Thymus (tissue), 11 donors: Measurements from ENCODE around the gene KRTAP5-5. TPM values are rescaled to one million over a fixed set of nuclear protein-coding genes. Genes with fewer than 3 reads are reported as not detected.

Source experiments
- DNase-seq, 9 donors: peaks; one replicate each; pipeline ENCODE4 v3.0.0-alpha.2; 2013; ENCODE audit warnings: low spot score in 9 of 9, low read depth in 6 of 9, missing footprints in 1 of 9
- H3K27ac ChIP-seq, 2 donors: one replicate each; pipeline ENCODE4 v1.5.1; 2013; ENCODE audit warnings: control low read depth in 1 of 2, low read depth in 1 of 2, low read length in 1 of 2, mild to moderate bottlenecking in 1 of 2, moderate library complexity in 1 of 2
- H3K27me3 ChIP-seq, 2 donors: one replicate each; pipeline ENCODE4 v1.5.1; 2013; ENCODE audit warnings: low read length in 1 of 2; ENCODE audit not compliant: control insufficient read depth in 2 of 2, insufficient read depth in 1 of 2
- H3K36me3 ChIP-seq, 2 donors: one replicate each; pipeline ENCODE4 v1.5.1; 2013; ENCODE audit warnings: low read length in 1 of 2, mild to moderate bottlenecking in 1 of 2, moderate library complexity in 1 of 2; ENCODE audit not compliant: control insufficient read depth in 2 of 2, insufficient read depth in 2 of 2
- H3K4me1 ChIP-seq, 2 donors: one replicate each; pipeline ENCODE4 v1.5.1; 2013; ENCODE audit warnings: low read length in 2 of 2; ENCODE audit not compliant: control insufficient read depth in 2 of 2, insufficient read depth in 2 of 2
- H3K4me3 ChIP-seq, 2 donors: one replicate each; pipeline ENCODE4 v1.5.1; 2013; ENCODE audit warnings: low read length in 2 of 2, control low read depth in 1 of 2, mild to moderate bottlenecking in 1 of 2
- H3K9me3 ChIP-seq, 2 donors: one replicate each; pipeline ENCODE4 v1.5.1; 2013; ENCODE audit warnings: low read length in 1 of 2, mild to moderate bottlenecking in 1 of 2; ENCODE audit not compliant: control insufficient read depth in 2 of 2, insufficient read depth in 1 of 2
- WGBS: extraction: QIAGEN DNeasy Blood & Tissue Kit; methylation state at CpG from one replicate; pipeline ENCODE4 v1.1.7; 2013; 5-methylcytosine and 5-hydroxymethylcytosine counted together
- polyA plus RNA-seq: library from polyadenylated mRNA; stranded (reverse); fragments of 200-250 nt; gene quantifications from one replicate; pipeline ENCODE4 v1.2.3, GENCODE V29; 2013
- total RNA-seq: library from RNA; stranded (reverse); fragments of 120-200 nt; gene quantifications from one replicate; pipeline ENCODE4 v1.2.4, GENCODE V29; 2013
- donor health status: healthy.

KRTAP5-5 gene
- total and polyA plus RNA-seq, 2 donors, result not detected

DNA sequence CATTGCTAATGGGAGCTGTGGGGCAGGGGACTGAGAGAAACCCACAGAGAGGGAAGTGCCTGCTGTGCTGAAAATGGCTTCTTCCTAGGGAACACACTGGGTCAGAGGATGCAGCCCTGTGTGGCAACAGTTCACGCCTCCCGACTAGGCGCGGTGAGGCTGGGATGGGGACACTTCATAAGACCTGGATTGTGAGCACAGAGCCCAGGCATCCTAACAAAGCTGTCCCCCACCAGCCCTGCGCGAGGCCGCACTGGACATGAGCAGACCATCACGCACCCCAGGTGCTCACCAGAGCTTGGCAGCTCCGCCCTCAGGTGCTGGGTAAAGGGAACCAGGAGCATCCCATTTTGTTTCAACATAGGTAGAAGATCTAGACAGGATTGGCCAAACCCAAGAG lies 5.9 kb upstream of the KRTAP5-5 start:
- 91% methylated on average over 9 of the region's 9 CpGs for WGBS
- Histone ChIP-seq H3K9me3 (no peaks in the 10 kb centered on the region), H3K4me3 (no peak overlapping the region), H3K4me1 (no peaks in the 10 kb centered on the region), H3K27ac (no peak overlapping the region), H3K36me3 (no peaks in the 10 kb centered on the region), H3K27me3 (peaks cover 0 to 18% of the 10 kb centered on the region in 2 donors)
- no peak for DNase-seq

DNA sequence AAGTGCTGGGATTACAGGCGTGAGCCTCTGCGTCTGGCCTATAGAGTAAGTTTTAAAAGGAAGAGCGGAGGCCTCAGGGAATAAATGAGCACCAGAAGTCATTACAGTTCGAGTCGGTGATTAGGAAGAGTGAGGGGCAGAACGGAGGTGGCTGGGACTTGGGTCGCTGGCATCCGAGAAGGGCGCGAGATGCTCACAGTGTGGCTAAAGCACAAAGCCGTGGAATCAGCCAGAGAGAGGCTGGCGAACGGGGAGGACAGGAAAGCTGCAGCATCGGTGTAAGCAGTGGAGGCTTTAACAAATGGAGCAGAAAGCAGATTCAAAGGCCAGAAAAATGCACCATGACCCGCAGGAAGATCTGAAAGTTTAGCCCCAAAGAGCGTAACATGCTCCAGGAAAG lies 5.0 kb upstream of the KRTAP5-5 start:
- Histone ChIP-seq H3K4me3 (no peak overlapping the region), H3K27me3 (peaks cover 0 to 27% of the 10 kb centered on the region in 2 donors), H3K9me3 (no peaks in the 10 kb centered on the region), H3K36me3 (no peaks in the 10 kb centered on the region), H3K4me1 (no peaks in the 10 kb centered on the region), H3K27ac (no peak overlapping the region)
- 91% methylated on average over 16 of the region's 16 CpGs for WGBS
- DNase-seq, result no peak

DNA sequence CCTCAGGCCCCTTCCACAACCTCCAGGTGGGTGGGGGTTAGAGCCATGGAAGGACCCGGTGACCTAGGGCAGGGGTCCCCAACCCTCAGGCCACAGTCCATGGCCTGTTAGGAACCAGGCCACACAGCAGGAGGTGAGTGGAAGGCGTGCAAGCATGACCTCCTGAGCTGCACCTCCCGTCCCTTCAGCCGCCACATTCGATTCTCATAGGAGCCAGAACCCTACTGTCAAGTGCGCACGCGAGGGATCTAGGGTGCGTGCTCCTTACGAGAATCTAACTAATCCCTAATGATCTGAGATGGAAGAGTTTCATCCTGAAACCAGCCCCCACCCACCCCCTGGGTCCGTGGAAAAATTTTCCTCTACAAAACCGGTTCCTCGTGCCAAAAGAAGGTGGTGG lies 4.0 kb upstream of the KRTAP5-5 start:
- 94% methylated on average over 13 of the region's 13 CpGs for WGBS
- H3K27me3 ChIP-seq, result peaks cover 0 to 31% of the 10 kb centered on the region in 2 donors

DNA sequence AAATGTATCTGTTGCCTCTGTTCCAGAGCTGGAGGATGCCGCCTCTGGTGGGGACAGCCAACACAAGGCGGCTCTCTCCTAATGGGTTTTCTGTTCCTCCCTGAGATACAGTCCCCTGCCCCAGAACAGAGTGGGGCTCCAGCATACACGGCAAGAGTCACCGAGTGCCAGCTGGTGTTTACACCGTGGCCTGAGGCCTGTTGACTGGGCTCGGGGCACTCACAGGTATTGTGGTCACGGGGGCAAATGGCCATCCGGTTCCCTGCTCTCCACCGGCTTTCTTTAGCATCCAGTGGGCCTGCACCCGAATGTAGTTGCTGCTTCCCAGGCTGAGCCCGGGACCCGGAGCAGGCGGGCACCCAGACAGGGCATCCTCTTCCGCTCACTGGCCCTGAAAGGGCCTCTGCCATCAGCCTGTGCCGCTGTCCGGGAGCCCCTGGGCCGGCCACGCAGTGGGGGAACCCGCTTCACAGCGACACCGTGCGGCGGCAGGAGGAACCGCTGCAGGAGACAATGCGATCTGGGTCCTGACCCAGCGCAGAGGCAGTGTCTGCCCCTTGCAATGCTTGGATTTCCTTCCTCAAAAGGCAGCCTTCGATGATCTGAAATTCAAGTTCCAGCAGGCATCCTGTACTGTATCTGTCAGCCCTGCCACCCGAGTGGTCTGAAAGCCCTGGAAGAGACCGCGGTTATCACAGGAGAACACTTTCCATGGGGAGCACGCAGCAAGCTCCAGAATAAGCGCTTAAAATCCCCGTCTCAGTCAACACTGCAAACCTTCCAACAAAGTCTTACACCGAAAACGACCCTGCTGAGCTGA lies 859 bp upstream of the KRTAP5-5 start:
- Histone ChIP-seq H3K27ac (no peak overlapping the region), H3K9me3 (no peaks in the 10 kb centered on the region), H3K27me3 (peaks cover 0 to 44% of the 10 kb centered on the region in 2 donors), H3K4me3 (no peak overlapping the region), H3K36me3 (no peaks in the 10 kb centered on the region), H3K4me1 (no peaks in the 10 kb centered on the region)
- 27% methylated on average over 35 of the region's 35 CpGs for WGBS
- DNase-seq, result peak in 6 of 9 donors; percentile 6 to 38 (median 22)

More for the DNA sequence above, 4.0 kb upstream of the KRTAP5-5 start:
- DNase-seq, result no peak
- Histone ChIP-seq H3K27ac (no peak overlapping the region), H3K4me1 (no peaks in the 10 kb centered on the region), H3K9me3 (no peaks in the 10 kb centered on the region), H3K4me3 (no peak overlapping the region), H3K36me3 (no peaks in the 10 kb centered on the region)

DNA sequence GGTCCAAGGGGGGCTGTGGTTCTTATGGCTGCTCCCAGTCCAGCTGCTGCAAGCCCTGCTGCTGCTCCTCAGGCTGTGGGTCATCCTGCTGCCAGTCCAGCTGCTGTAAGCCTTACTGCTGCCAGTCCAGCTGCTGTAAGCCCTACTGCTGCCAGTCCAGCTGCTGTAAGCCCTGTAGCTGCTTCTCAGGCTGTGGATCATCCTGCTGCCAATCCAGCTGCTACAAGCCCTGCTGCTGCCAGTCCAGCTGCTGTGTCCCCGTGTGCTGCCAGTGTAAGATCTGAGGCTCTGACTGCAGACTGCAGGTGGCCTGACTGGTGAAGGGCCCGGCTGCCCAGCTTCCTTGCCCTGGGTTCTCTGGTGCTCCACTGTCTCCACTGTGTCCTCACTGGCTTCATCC lies 696 bp downstream of the KRTAP5-5 start:
- 79% methylated on average over 2 of the region's 2 CpGs for WGBS
- no peaks in the 10 kb centered on the region for H3K4me1 ChIP-seq
- H3K4me3 ChIP-seq, result no peak overlapping the region
- DNase-seq, result no peak
- peaks cover 0 to 47% of the 10 kb centered on the region in 2 donors for H3K27me3 ChIP-seq
- H3K9me3 ChIP-seq, result no peaks in the 10 kb centered on the region
- no peaks in the 10 kb centered on the region for H3K36me3 ChIP-seq
- H3K27ac ChIP-seq, result no peak overlapping the region

DNA sequence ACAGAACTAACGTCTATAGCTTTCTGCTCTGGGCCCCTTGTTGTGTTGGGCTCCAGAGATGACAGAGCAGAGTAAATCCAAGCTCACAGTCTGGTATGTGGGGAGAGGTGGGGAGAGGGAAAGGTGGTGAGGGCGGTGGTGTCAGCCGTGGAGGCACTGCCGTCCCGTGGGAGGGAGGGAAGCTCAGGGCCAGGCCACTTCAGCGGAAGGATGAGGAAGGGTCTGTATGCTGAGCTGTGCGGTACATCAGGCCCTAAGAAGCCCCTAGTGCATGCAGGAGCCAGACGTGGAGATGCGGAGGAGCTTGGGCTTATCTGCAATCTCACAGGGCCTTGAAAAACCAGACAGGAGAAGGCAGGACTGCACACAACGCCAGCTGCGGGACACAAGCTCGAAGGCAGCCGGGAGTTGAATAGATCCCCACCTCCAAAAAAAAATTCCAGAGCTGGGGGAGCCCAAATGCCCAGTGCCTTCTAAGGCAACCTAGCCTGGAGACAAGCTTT lies 1.5 kb downstream of the KRTAP5-5 start:
- no peaks in the 10 kb centered on the region for H3K9me3 ChIP-seq
- no peak overlapping the region for H3K4me3 ChIP-seq
- 92% methylated on average over 13 of the region's 13 CpGs for WGBS
- no peak for DNase-seq
- no peaks in the 10 kb centered on the region for H3K36me3 ChIP-seq
- no peaks in the 10 kb centered on the region for H3K4me1 ChIP-seq
- H3K27ac ChIP-seq, result no peak overlapping the region
- peaks cover 0 to 42% of the 10 kb centered on the region in 2 donors for H3K27me3 ChIP-seq

DNA sequence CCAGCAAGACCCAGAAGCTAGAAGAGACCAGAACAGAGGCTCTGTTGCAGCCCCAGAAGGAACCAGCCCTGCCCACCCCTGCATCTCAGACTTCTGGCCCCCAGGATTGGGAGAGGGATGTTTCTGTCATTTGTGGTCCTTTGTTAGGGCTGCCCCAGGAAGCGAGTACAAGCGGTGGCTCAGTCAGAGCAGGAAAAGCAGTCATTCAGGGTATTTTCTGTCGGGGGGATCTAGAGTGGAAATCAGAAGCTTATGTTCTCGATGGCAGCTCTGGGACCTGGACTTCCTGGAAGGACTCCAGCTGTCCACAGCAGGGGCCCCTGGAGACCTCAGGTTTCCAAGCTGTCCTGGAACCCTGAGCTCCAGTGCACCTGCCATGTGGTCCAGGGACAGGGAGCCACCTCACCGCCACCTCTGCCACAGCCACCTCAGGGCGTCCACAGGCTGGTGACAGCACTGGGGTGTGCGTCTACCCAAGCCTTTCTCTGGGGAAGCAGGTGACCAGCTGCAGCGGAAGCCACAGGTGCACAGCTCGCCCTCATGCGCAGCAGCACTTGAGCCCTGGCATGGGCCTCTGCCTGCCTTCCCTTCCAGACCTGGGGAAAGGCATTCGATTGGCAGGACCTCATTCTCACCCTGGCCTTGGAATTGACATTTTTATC lies 2.6 kb downstream of the KRTAP5-5 start:
- H3K9me3 ChIP-seq, result no peaks in the 10 kb centered on the region
- no peaks in the 10 kb centered on the region for H3K4me1 ChIP-seq
- peaks cover 0 to 40% of the 10 kb centered on the region in 2 donors for H3K27me3 ChIP-seq
- H3K4me3 ChIP-seq, result no peak overlapping the region
- DNase-seq, result no peak
- 59% methylated on average over 11 of the region's 11 CpGs for WGBS
- no peak overlapping the region for H3K27ac ChIP-seq
- no peaks in the 10 kb centered on the region for H3K36me3 ChIP-seq

DNA sequence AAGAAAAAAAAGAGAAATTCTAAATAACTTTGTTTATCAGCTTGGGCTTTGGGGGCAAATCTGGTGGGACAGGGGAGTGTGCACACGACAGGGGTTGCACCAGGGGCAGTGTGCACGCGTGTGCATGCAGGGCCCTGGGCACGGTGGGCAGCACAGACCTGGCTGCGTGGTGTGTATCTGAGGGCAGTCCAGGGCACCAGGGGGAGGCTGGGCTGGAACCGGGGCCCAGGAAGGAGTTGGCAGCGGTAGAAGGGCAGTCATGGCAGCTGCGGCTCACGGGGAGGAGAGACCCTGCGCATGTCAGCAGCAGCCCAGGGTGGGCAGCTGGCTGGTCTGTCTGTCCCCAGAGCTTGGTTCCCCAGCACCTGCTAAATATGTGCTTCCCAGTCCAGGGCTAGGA lies 4.3 kb downstream of the KRTAP5-5 start:
- no peak for DNase-seq
- Histone ChIP-seq H3K4me3 (no peak overlapping the region), H3K27ac (no peak overlapping the region), H3K27me3 (peaks cover 0 to 32% of the 10 kb centered on the region in 2 donors), H3K4me1 (no peaks in the 10 kb centered on the region), H3K36me3 (no peaks in the 10 kb centered on the region), H3K9me3 (no peaks in the 10 kb centered on the region)
- 86% methylated on average over 10 of the region's 10 CpGs for WGBS

DNA sequence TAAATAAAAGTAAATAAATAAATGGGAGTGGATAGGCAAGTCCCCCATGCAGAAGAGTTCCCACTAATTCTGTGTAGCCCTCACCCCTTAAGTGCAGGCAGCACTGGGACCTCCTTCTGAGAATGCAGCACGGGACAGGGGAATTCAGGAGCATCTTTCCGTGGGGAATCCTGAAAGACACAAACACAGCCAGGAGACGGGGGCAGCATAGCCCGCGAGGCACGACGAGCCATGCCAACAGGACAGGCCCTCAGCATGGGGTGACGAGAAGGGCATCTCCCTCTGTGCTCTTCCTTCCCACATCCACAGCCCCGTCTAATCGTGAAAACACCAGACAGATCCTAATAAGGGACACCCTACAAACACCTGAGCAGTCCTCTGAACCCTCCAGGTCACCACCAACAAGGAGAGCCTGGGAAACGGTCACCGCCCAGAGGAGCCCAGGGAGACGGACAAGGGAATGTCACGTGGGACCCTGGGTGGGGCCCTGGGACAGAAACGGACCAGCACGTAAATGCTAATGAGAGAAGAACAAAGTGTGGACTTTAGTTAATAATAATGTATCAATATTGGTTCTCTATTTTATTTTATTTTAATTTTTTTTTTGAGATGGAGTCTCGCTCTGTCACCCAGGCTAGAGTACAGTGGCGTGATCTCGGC lies 6.8 kb downstream of the KRTAP5-5 start:
- H3K9me3 ChIP-seq, result no peaks in the 10 kb centered on the region
- no peak for DNase-seq
- H3K4me3 ChIP-seq, result no peak overlapping the region
- no peaks in the 10 kb centered on the region for H3K36me3 ChIP-seq
- 95% methylated on average over 19 of the region's 19 CpGs for WGBS
- H3K27ac ChIP-seq, result no peak overlapping the region
- H3K4me1 ChIP-seq, result no peaks in the 10 kb centered on the region
- H3K27me3 ChIP-seq, result peaks cover 2 to 32% of the 10 kb centered on the region in 2 donors
